HCEC 1CT (cell line): Measurements from ENCODE around the gene RASSF4.
A peak's percentile ranks its signal among the peaks of the same experiment; 100 is the strongest.
"Not testable (repeated sequence)": the region's sequence is repeated elsewhere in the genome, so short reads cannot be mapped to it uniquely, and the experiment has no call there.

Experiments
- DNase-seq: peaks from one replicate; pipeline ENCODE4 v3.0.0-alpha.2; 2017

Gene RASSF4

DNA sequence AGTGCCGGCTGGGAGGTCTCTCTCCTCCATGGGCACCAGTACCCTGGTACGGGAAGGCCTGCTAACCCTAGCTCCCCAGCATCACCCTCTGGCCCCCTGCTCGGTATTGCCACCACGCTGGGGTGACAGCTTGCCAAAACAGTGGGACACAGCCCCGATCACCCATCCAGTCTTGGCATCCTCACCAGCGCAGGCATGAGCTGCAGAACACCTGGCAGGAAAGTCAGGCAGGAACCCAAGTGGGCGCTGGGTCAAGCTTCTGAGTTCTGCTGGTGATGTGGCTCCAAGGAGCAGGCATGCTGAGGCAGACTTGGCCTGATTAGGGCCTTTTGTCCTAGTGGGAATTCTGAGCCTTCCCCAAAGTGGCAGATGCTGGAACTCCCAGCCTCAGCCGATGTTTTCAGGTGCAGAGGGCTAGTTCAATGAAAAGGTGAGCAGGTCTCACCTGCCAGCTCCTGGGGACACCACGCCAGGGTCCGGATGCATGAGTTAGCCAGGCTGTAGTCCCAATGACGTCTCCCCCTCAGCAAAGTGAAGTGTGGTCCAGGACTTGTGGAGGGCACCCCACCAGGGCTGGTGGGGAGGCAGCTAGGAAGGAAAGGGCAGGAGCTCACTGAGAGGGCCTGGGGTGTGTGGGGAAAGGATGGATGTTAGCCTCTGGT lies 32.6 kb downstream of the RASSF4 start:
- DNase-seq, result no peak

DNA sequence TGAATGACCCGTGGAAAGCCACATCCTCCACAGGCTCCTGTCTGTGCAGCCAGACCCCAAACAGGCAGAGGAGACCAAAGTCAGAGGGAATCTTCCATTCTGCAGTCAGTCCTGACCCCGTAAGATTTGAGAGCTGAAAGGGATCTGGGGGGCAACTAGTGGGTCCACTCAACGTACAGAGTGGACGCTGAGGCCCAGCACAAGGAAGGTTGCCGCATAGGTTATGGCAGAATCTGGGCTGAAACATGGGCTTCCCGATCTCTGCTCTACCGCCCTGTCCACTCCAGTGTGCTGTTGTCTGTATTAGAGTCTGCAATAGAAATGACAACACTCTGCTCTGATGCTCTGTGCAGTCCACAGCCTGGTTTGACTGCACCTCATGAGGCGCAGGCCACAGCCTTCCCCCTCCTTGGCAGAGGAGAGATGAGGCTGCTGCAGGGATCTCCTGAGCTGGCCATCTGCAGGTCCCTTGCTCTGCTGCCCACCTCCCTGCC lies 33.2 kb downstream of the RASSF4 start:
- DNase-seq, result no peak

DNA sequence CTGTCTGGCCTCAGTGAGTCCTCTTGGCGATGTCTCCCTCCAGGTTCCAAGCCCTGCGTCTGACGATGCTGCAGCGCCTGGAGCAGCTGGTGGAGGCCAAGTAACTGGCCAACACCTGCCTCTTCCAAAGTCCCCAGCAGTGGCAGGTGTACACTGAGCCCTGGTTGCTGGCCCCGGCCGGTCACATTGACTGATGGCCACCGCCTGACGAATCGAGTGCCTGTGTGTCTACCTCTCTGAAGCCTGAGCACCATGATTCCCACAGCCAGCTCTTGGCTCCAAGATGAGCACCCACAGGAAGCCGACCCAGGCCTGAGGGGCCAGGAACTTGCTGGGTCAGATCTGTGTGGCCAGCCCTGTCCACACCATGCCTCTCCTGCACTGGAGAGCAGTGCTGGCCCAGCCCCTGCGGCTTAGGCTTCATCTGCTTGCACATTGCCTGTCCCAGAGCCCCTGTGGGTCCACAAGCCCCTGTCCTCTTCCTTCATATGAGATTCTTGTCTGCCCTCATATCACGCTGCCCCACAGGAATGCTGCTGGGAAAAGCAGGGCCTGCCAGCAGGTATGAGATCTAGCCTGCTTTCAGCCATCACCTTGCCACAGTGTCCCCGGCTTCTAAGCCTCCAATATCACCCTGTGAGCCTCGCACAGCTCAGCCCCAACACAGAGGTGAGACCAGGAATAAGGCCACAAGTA lies 33.8 kb downstream of the RASSF4 start:
- DNase-seq, result no peak

DNA sequence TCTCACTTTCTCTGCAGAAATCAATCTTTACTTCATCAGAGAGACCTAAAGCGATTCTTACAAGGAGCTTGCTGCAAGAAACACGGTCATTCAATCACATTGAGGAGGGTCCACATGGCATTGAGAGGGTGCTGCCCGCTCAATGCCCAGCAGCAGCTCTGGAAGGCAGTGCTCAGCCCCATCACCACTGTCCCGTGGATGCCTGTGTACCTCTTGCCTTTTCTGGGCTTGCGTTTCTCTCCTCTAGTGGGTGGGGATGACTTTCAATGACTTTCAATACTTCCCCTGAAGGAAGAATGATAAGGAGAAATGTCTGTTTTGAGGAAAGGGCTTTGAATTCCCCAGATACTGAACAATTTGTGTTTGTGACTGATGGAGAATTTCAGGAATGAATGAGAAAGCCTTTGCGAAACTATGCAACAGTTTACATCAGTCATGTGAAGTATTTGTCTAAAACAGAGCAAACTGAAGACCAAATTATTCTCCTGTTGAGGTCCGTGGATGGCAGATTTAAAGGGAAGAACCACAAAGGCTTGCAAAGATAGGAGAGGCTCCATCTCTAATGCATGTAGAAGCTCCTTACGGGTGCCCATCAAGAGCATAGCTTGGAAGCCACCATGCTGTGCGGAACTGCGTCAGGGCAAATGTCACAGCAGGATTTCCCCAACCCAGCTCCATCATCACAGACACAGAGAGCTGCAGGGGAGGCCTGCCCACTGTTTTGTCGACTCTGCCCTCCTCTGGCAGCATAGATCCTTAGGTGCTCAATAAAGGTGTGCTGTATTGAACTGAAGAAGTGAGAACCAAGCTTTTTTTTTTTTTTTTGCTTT lies 34.5 kb downstream of the RASSF4 start:
- DNase-seq, result no peak

DNA sequence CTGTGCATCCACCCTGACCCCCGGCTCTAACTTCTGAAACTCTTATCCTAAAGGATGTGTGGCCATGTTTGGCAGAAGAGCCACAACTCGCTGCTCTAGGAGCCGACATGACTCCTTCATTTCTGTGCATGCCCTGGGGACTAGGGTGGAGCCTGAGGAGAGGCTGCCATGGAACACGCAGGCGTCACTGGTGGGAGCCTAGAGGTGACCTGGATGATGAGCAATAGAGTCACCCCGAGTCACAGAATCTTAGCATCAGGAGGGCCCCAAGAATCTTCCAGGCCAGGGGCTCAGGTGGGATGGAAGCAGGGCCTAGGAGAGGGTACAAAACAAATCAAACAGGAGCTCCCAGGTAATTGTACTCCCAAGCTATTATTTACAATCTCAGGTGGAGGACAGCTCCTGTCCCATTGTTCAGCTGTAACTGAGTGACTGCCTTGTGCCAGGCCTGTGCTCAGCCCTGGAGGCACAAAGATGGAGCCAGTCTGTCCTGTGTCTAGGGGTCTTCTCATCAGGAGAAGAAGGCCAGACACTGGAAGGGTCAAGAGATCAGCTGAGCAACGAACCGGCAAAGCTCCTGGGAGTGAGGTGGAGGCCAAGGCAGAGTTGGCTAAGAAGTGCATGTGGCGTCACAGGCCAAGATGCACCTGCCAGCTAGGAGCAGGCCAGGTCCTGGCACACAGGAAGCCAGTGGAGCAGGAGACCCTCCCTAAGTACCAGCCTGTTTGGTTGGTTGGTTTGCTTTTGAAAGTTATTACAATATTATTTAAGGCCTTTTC lies 35.3 kb downstream of the RASSF4 start:
- DNase-seq, result no peak

DNA sequence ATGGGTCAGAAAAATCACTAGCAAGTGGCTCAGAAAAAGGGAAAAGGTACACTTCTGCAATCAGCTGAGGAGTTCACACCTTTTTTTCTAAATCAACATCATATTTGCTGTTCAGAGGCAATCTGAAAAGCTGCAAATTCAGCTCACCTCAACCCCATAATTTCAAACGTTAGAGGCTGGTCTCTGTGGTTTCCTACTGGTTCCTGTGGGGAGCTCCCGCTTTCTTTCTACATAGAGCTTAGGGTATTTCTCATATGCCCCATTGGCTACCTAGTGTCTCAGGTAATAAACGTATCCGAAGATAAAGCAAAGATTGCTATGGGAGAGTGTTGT lies 35.9 kb downstream of the RASSF4 start:
- no peak for DNase-seq

DNA sequence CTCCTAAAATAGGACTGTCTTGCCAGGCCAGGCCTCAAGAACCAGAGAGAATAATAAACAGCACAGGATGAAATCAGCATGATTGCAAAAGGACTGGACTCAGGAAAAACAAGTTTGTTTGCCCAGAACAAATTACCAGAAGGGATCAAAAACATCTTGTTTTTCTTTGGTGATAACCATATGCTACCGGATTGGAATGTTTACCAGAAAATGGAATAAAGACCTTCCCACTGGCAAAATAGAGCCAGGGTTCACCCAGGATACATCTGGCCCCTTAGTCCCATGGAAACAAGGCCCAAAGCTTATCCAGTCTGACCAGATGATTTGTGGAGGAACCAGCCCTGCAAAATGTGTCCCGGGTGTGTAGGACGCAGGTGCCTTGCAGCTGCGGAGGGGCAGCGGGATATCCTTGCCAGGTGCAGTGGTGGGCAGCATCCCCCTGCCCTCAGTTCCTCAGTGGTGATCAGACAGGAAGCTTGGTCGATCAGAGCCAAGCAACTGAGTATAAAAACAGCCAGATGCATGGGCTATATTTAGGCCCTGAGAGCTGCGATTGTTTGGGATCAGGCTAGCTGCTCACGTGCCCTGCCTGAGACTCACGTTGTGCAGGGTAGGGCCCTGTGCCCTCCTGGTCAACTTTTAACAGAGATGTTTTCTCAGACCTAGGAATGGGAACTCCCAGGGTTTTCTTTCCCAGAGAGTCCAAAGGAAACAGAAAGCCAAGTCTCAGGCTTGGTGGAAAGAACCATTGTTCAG lies 36.5 kb downstream of the RASSF4 start:
- no peak for DNase-seq

DNA sequence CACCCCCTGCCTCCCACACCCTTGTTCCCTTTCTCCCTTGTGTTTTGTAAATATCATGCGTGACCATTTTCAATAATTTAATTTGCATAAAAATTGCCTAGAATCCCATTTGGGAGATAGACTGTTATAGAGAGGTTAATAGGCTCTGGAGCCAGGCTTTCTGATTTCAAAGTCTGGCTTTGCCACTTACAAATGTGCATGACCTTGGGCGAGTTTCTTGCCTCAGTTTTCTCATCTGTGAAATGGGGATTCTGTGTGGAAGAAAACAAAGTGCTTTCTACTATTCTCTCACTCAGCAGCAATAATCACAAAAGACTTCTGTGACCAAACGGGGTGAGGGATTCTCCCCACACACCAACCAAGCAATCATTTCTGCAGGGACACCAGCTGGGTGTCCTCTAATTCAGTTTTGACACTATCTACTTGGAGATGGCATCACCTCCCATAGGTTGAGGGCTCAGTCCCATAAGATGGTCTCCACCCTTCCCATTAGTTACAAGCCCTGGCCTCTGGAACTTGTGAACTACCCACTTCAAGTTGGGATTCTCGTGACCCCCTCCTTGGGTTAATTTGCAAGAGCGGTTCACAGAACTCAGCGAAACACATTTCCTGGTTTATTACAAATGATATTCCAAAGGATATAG lies 37.6 kb downstream of the RASSF4 start:
- DNase-seq, result no peak

DNA sequence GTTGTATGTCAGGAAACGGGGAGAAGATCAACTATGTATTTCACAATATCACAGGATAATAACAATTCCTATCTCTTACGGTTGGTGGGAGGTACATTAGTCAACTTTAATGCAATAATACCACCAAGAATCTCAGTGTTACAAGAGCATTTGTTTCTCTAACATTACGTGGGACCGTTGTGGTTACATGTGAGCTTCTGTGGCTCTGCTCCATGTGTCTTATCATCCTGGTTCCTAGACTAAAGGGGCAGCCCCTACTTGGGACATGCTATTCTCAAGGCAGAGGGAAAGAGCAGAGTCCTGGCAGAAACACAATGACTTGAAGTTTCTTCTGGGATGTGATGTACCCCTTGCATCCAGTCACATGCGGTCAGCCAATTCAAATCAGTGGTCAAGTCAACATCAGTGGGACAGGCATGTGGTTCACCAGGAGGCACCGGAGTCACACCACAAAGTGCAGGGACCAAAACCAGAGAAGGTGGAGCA lies 38.6 kb downstream of the RASSF4 start:
- DNase-seq, result no peak

DNA sequence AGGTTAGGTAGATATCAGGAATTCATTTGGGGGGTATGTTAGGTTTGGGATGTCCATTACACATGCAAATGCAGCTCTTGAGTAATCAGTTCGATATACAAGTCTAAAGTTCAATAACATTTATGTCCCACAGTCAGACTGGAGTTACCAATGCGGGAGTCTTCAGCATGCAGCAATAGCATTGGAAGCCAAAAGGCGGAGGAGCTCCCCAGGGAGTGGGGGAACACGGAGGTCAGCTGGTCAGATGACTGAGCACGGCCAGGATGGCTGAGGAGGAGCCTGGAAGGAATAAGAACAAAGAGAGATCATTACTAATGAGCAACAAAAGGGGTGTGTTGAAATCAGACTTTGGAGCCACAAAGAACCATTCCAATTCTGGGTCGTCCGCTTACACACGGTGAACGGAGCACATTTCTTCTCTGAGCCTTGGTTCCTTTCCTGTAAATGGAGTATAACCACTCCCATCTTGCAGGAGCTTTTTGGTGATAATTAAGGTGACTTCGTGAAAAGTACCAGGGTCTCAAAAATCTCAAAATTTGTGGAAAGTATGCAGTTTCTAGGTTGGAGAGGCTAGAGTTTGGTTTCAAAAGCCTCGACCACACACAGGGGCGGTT lies 40.6 kb downstream of the RASSF4 start:
- no peak for DNase-seq

DNA sequence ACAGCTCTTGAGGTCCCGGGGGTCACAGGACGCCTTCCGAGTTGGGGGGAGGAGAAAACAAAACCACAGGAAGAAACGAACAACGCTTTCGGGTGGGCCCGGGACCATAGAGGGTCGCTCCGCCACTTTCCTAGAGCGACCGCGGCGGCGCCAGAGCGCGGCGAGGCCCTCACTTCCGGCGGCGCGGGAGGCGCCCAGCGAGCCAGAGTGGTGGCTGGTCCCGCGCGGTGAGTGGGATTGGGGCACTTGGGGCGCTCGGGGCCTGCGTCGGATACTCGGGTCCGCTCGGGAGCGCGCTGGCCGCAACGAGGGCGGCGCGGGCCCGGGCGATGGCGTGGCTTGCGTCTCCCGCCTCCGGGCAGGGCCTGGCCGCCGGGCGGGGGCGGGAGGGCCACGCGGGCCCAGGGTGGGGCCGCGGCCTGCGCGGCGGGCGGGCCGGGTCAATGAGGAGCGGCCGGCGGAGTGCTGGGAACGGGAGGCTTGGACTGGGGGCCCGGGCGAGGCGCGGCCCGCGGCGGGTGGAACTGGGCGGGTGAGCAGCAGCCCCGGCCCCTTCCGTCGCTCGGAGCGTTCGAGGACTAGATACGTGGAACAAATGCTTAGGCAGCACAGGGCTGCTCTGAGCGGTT lies 41.3 kb downstream of the RASSF4 start, which contains the start of gene ZNF22:
ZNF22 (plus strand) TSS at position 172 of the 629 bp plus-strand sequence. CDS start 2,446 bp downstream, outside the sequence.
- DNase-seq, result peak; percentile 46

DNA sequence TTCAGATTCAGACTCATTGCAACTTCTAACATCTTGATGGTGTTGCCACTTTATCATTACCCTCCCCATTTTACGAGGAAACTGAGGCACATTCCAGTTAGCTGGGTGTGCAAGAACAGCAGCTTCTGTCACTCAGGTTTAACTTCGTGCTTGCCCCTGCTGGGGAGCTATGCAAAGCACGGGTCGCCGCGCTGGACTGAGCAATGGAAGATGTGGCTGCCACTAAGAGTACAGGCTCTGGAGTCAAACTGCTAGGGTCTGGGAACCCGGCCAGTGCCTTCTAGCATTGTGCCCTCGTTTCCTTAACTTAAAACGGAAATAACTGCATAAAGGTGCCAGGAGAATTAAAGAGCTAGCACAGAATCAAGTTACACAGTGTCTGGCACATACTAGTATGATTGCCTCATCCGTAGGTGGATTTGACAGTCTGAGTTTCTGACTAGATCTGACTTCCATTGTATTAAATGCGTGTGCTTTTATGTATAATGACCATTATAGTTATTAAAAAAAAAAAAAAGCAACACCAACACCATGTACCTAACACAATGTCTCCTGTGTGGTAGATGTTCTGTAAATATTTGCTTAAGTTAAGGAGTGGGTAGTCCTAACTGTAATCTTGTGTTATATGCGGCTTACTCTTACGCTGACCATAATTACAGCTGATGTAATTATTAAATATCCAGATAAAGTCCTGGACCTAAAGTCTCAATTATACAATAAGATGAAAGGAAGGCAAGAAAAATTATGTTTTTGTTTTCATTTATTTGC lies 42.0 kb downstream of the RASSF4 start:
- DNase-seq, result peak; percentile 47

DNA sequence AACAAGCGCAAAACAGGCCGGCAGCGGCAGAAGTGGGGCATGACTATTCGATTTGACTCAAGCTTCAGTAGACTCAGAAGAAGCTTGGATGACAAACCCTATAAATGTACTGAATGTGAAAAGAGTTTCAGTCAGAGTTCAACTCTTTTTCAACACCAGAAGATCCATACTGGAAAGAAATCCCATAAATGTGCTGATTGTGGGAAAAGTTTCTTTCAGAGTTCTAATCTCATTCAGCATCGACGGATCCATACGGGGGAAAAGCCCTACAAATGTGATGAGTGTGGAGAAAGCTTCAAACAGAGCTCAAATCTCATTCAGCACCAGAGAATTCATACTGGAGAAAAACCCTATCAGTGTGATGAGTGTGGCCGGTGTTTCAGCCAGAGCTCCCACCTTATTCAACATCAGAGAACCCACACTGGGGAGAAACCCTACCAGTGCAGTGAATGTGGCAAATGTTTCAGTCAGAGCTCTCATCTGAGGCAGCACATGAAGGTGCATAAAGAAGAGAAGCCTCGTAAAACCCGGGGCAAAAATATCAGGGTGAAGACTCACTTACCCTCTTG lies 43.9 kb downstream of the RASSF4 start:
- no peak for DNase-seq

DNA sequence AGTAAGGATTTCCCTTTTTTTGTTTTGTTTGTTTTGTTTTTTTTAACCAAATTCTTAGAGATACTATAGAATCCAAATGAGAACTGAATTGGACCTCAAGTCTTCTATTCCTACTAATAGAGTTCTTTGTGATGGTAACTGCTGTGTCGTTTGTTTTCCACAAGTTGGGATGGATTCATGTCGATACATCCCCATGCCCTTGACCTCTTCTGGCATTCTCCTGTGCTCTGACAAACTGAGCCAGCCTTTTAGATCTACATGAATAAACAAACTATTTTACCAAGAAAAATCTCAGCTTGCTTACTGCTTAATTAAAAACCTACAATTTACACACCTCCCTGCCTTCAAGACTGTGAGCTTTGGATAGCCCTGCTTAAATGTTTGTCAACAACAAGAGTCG lies 45.1 kb downstream of the RASSF4 start:
- DNase-seq, result no peak

DNA sequence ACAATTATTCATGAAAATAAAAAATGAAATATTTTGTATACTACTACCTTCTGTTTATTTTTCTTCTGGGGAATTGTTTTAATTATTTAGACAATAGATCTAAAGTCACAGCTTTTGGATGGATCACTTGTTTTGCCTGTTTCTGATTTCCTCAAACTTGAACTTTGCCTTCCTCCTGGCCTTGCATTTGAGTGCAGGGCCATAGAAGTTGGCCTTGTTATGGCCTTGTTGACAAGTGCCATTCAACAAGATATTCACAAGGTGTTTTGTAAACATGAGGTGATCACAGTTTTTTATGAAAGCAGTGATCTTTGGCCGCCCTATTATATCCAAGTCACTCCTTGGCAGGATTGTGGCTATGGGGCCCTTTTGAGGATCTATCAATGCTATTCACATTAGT lies 45.7 kb downstream of the RASSF4 start:
- DNase-seq, result no peak

DNA sequence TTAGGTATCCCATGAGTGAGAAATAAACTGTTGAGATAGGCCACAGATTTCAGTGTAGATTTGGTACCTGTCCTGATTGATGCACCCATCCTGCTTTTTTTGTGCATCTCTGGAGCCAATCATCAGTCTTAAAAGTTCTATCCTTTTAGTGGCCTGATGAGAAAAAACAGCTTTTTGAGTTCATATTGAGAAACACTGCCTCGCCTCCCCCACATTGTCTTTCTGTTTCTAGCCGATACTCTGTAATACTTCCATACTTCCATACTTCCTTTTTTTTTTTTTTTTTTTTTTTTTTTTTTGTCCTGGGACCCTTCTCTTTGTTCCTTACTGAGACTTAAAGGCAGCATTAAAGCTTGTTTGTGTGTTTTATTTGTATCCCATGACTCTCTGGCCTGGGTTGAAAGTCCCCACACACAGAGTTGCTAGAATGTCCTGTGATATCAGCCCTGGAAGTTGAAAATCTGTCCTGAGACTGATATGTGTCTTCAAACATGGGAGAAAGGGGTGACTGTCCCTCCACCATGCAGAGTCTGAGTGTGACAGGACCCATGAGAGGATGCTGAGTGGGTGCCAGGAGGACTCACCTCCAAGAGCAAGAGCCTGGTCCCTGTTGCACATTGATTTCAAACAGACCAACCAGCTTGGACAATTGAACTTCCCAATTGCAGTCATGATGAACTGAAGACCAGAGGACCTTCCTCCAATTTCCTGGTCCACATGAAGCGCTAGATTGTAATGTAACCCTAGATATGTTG lies 46.9 kb downstream of the RASSF4 start:
- DNase-seq, result no peak

DNA sequence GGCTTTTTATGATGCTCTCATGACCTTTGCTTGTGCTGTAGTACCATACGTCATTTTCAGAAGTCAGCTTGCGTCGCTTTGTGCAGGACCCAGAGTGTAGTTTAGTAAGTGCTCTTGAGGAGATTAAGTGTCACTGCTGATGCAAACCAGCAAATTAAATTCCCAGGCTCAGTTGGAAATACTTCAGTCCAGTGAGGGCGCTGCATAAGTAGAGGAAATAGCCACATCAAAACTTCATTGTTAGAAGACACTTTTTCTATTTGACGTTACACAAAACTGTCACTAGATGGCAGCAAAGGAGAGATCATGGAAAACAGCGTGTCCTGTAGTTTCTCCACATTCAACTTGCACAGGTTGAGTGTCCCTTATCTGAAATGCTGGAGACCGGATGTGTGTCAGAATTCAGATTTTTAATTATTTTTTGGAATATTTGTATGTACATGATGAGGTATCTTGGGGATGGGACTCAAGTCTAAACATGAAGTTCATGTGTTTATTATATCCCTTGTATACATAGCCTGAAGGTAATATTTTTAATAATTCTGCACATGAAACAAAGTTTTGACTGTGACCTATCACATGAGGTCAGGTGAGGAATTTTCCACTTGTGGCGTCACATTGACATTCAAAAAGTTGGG lies 49.0 kb downstream of the RASSF4 start:
- peak; percentile 83 for DNase-seq

DNA sequence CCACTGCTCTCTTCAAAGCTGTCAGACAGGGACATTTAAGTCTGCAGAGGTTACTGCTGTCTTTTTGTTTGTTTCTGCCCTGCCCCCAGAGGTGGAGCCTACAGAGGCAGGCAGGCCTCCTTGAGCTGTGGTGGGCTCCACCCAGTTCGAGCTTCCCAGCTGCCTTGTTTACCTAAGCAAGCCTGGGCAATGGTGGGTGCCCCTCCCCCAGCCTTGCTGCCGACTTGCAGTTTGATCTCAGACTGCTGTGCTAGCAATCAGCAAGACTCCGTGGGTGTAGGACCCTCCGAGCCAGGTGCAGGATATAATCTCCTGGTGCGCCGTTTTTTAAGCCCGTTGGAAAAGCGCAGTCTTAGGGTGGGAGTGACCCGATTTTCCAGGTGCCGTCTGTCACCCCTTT lies 55.0 kb downstream of the RASSF4 start:
- not testable (repeated sequence) for DNase-seq
